GM18858 (cell line): Measurements from ENCODE around the gene ANKRD52.

Source experiments
- ATAC-seq: cut with Tn5 transposase; IDR thresholded peaks from one replicate; pipeline ENCODE4 v1.9.1; 2021; ENCODE audit not compliant: unreplicated experiment

Gene ANKRD52

GRCh38 chr12:56242986-56243385 is 15.2 kb downstream of the ANKRD52 start:
- no peak for ATAC-seq

GRCh38 chr12:56241424-56242303 is 16.5 kb downstream of the ANKRD52 start:
- no peak for ATAC-seq

- ATAC-seq: no peak
These were observed 20.6 kb downstream of the ANKRD52 start for GRCh38 chr12:56237552-56237951.

GRCh38 chr12:56236985-56237384 is 21.2 kb downstream of the ANKRD52 start:
- ATAC-seq: no peak

GRCh38 chr12:56236091-56236490 is 22.1 kb downstream of the ANKRD52 start:
- no peak for ATAC-seq

- ATAC-seq: no peak
These were observed 23.3 kb downstream of the ANKRD52 start for GRCh38 chr12:56234746-56235436.

DNA sequence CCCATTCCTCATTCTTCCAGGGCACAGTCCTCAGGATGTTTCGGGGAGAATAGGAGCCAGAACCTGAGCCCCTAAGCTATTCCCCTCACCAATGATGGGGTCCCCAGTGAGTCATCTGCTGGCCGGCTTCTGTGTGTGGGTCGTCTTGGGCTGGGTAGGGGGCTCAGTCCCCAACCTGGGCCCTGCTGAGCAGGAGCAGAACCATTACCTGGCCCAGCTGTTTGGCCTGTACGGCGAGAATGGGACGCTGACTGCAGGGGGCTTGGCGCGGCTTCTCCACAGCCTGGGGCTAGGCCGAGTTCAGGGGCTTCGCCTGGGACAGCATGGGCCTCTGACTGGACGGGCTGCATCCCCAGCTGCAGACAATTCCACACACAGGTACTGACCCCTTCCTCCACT is 27.0 kb downstream of the ANKRD52 start:
- no peak for ATAC-seq

GRCh38 chr12:56230432-56231183 is 27.6 kb downstream of the ANKRD52 start:
- ATAC-seq: no peak

DNA sequence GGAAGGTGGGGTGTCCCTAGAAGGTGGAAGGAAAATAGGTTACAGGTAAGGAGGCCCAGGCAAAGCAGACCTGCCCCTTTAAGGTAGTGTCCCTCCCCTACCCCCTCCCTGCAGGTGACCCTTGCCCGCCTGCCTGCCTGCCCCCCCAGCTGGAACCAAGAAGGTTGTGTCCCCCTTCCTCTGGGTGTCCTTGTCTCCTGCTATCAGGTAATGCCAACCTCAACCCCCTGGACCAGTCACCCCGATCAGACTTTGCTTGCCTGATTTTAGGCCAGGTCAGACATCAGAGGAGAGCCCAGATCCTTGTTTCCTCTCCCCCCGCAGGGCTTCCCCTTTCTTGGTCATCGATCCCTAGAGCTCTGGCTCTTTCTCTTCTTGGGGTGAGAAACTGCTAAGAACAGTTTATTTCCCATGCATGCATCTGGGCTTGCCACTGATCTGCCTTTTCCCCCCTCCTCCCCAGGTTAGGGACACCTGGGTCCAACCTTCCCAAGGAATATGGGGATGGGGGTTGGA is 28.2 kb downstream of the ANKRD52 start, which contains the start of gene SLC39A5:
SLC39A5 (plus strand) TSS at position 136 of the 516 bp plus-strand sequence. CDS start 1,224 bp downstream, outside the sequence.
- no peak for ATAC-seq

DNA sequence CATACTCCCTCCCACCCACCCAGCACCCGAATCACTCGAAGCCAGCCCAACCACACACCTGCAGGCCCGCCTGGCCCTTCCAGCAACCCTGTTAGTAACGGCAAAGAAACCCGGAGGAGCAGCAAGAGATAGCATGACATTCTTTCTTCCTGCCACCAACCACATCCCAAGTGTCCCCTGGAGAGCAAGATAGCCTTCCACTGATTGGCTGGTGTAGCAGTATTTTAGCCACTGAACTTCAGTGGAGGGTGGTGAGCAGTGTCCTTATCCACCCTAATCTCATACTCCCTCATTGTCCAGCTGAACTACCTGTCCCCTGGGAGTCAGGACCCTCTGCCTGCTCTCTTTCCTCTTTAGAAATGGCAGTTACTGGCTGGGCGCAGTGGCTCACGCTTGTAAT is 29.1 kb downstream of the ANKRD52 start:
- ATAC-seq: no peak

DNA sequence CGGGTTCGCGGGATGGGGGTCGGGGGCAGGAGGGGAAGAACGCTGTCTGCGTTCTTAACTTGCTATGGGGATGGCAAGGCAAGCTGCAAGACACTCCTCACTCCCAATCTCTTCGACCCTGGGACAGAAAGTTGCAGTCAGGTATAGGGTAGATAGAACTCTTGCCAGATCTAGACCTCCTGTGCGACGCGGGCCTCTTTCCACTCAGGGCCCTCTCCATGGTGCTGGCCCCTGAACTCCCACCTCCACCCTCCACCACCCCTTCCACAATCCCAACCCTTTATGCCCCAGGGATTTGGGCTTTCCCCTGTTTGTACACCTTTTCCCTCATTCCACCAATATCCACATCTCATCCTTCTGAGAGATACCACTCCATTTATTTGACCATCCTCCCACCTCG is 33.2 kb downstream of the ANKRD52 start:
- ATAC-seq: no peak

- peak; percentile 66 for ATAC-seq
These were observed 34.0 kb downstream of the ANKRD52 start, which contains the start of gene NABP2 for GRCh38 chr12:56224102-56224701. Gene NABP2 (plus strand): TSS chr12:56224342. CDS start chr12:56224857, 515 bp downstream.

DNA sequence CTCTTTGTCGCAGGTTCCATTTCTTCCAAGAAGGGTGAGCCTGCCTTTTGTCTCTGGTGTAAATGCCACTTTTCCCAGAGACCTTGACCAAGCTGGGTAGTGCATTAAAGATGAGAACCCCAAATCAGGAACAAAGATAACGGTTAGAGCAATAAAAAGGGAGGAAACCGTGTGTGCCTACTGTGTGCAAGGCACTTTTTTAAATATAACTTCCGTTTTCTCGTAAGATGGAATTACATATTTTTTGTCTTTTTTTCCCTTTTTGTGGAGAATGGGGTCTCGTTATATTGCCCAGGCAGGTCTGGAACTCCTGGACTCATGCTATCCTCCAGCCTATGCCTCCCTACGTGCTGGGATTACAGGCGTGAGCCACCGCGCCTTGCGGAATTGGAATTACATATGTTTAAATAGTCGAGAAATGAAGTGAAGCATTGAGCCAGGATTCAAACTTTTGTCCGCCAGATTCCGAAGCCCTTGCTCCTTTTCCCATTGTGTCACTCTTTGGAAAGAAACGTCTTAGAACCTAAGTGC is 34.5 kb downstream of the ANKRD52 start:
- ATAC-seq: no peak

GRCh38 chr12:56222531-56222895 is 35.7 kb downstream of the ANKRD52 start:
- no peak for ATAC-seq

- ATAC-seq: peak; percentile 62
These were observed 36.2 kb downstream of the ANKRD52 start, which contains the start of gene RNF41 for GRCh38 chr12:56221757-56222530. Gene RNF41 (minus strand): TSS chr12:56221922. CDS start chr12:56214047, 7,875 bp downstream.

DNA sequence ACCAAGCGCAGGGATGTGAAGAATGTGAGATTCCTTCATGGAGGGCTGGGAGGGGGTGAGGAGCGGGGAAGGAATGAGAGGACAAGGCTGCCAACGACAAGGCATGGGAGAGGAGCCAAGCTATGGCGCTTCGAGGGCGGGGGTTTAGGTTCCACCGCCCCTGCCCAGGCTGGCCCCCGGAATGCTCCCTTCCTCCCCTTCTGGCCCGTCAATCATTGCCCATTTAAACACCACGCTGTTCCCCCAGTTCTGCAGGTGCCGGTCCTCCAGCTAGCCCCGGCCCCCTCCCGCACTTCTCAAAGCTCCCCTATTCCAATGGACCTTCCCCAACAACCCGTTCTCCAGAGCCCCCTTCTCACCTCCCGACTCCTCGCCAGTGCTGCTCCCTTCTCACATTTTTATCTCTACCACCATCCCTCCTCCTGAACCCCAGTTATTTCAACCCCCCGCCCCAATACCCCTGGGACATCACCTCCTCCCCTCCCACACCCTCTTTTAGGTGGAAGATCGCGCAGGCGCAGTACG is 36.9 kb downstream of the ANKRD52 start:
- ATAC-seq: no peak

- ATAC-seq: no peak
These were observed 37.5 kb downstream of the ANKRD52 start for GRCh38 chr12:56220611-56221231.

- ATAC-seq: no peak
These were observed 38.3 kb downstream of the ANKRD52 start for GRCh38 chr12:56219840-56220239.

- ATAC-seq: no peak
These were observed 41.7 kb downstream of the ANKRD52 start for GRCh38 chr12:56216461-56216860.
